ENCODE data around the gene STRADA.

STRADA gene

DNA sequence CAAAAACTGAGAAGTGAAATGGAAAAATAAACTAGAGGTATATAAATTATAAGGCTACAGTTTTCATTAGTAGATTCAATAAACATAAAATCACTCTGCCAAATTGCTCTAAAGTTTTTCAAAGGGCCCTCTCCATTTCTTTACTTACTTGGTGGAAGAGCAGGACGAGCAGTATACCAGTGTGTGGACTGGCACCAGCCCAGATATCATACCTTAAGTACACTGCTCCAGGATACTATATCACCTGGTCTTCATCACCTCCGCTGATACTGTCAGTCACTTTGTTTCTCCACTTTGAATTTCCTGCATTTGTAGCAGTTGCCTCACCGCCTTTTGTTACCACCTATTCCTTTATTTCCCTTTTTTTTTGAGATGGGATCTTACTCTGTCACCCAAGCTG, 81.7 kb downstream of the STRADA start:
- TF ChIP-seq POU6F1 (CRISPR knock-in tag; IDR thresholded peaks at IDR 0.05; ENCODE audit: borderline replicate concordance, low read depth) (no peak), TCF4 (CRISPR knock-in tag; IDR thresholded peaks at IDR 0.05; ENCODE audit: borderline replicate concordance) (no peak), PATZ1 (CRISPR knock-in tag; IDR thresholded peaks at IDR 0.05; ENCODE audit: borderline replicate concordance) (no peak)
- TF ChIP-seq, protein P1, sequence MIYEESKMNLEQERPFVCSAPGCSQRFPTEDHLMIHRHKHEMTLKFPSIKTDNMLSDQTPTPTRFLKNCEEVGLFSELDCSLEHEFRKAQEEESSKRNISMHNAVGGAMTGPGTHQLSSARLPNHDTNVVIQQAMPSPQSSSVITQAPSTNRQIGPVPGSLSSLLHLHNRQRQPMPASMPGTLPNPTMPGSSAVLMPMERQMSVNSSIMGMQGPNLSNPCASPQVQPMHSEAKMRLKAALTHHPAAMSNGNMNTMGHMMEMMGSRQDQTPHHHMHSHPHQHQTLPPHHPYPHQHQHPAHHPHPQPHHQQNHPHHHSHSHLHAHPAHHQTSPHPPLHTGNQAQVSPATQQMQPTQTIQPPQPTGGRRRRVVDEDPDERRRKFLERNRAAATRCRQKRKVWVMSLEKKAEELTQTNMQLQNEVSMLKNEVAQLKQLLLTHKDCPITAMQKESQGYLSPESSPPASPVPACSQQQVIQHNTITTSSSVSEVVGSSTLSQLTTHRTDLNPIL (CRISPR knock-in tag; IDR thresholded peaks at IDR 0.05; ENCODE audit: low read depth), result no peak
- ATAC-seq, result no peak

GRCh38 chr17:63658366-63658765, 83.2 kb downstream of the STRADA start:
- peak; percentile 48 for ATAC-seq
- TF ChIP-seq, protein P1 (CRISPR knock-in tag; IDR thresholded peaks at IDR 0.05; ENCODE audit: low read depth), result no peak
- TF ChIP-seq CSDC2 (CRISPR knock-in tag; IDR thresholded peaks at IDR 0.05) (no peak), ZC3H10 (CRISPR knock-in tag; IDR thresholded peaks at IDR 0.05) (no peak), ZFP3 (CRISPR knock-in tag; IDR thresholded peaks at IDR 0.05) (no peak), PPARA (CRISPR knock-in tag; IDR thresholded peaks at IDR 0.05; ENCODE audit: borderline replicate concordance) (no peak), TCF4 (CRISPR knock-in tag; IDR thresholded peaks at IDR 0.05; ENCODE audit: borderline replicate concordance) (no peak), ZNF8 (CRISPR knock-in tag; IDR thresholded peaks at IDR 0.05) (no peak), RARB (CRISPR knock-in tag; IDR thresholded peaks at IDR 0.05) (no peak)

DNA sequence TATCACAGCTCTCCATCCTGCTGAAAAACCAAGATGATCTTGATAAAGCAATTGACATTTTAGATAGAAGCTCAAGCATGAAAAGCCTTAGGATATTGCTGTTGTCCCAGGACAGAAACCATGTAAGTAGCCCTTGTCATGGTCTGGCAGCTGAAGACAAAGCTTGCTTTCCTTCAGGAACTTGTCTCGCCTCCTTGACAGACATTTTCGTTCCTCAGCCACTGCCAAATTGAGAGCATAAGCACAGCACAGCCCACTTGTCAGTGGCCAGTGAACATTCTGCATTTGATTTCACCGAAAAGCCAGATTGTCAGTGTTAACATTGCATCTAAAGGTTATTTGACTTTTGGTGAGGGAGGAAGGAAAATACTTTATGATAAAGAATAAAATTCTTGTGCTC, 83.8 kb downstream of the STRADA start:
- ATAC-seq, result no peak
- TF ChIP-seq ISL1 (CRISPR knock-in tag; IDR thresholded peaks at IDR 0.05) (no peak), TOX (CRISPR knock-in tag; IDR thresholded peaks at IDR 0.05; ENCODE audit: borderline replicate concordance) (no peak), PATZ1 (CRISPR knock-in tag; IDR thresholded peaks at IDR 0.05; ENCODE audit: borderline replicate concordance) (no peak), POU6F1 (CRISPR knock-in tag; IDR thresholded peaks at IDR 0.05; ENCODE audit: borderline replicate concordance, low read depth) (no peak), ZFP30 (CRISPR knock-in tag; IDR thresholded peaks at IDR 0.05) (no peak), OSR1 (CRISPR knock-in tag; IDR thresholded peaks at IDR 0.05) (no peak), CSDC2 (CRISPR knock-in tag; IDR thresholded peaks at IDR 0.05) (no peak), BACH2 (CRISPR knock-in tag; IDR thresholded peaks at IDR 0.05; ENCODE audit: borderline replicate concordance) (no peak), RARB (CRISPR knock-in tag; IDR thresholded peaks at IDR 0.05) (no peak), GLIS3 (CRISPR knock-in tag; IDR thresholded peaks at IDR 0.05) (no peak), PPARA (CRISPR knock-in tag; IDR thresholded peaks at IDR 0.05; ENCODE audit: borderline replicate concordance) (no peak)
- TF ChIP-seq, protein P2, sequence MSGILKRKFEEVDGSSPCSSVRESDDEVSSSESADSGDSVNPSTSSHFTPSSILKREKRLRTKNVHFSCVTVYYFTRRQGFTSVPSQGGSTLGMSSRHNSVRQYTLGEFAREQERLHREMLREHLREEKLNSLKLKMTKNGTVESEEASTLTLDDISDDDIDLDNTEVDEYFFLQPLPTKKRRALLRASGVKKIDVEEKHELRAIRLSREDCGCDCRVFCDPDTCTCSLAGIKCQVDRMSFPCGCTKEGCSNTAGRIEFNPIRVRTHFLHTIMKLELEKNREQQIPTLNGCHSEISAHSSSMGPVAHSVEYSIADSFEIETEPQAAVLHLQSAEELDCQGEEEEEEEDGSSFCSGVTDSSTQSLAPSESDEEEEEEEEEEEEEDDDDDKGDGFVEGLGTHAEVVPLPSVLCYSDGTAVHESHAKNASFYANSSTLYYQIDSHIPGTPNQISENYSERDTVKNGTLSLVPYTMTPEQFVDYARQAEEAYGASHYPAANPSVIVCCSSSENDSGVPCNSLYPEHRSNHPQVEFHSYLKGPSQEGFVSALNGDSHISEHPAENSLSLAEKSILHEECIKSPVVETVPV (CRISPR knock-in tag; IDR thresholded peaks at IDR 0.05), result no peak
- TF ChIP-seq, protein P1 (CRISPR knock-in tag; IDR thresholded peaks at IDR 0.05; ENCODE audit: low read depth), result no peak

All from SK-N-SH treated with all-trans-retinoic acid at 6 μM for 48 hours (cell line).